Measurements from ENCODE around the gene EPHB1. TPM values are rescaled to one million over a fixed set of nuclear protein-coding genes. Genes with fewer than 3 reads are reported as not detected.

Gene EPHB1
- total RNA-seq, 4 donors from 2014 or later: 0.08 to 1.1 (median 0.72) TPM

GRCh38 chr3:134859341-134859740 lies 64.3 kb downstream of the EPHB1 start:
- no peak overlapping the region for H3K27ac ChIP-seq
- no peaks in the 10 kb centered on the region for H3K36me3 ChIP-seq
- no peaks in the 10 kb centered on the region for H3K4me1 ChIP-seq
- TF ChIP-seq POLR2A (IDR thresholded peaks at IDR 0.05): no peak
- TF ChIP-seq CTCF (IDR thresholded peaks at IDR 0.05): no peak
- 14 to 71% methylated on average over 1 of the region's 1 CpG for WGBS, 2 donors
- no peak for DNase-seq
- H3K9me3 ChIP-seq: no peaks in the 10 kb centered on the region
- H3K27me3 ChIP-seq: no peaks in the 10 kb centered on the region
- no peak overlapping the region for H3K4me3 ChIP-seq
- intact Hi-C loops (cut with DNase I): no loop called here

GRCh38 chr3:134860141-134860540 lies 65.1 kb downstream of the EPHB1 start:
- no peak for DNase-seq
- Histone ChIP-seq H3K9me3 (no peaks in the 10 kb centered on the region), H3K27me3 (no peaks in the 10 kb centered on the region), H3K36me3 (no peaks in the 10 kb centered on the region), H3K4me1 (no peaks in the 10 kb centered on the region), H3K4me3 (no peak overlapping the region), H3K27ac (no peak overlapping the region)
- WGBS, 2 donors: 88% methylated on average over 5 of the region's 5 CpGs; no CpG with 5 or more reads in 1 of the 2 donors
- TF ChIP-seq POLR2A (IDR thresholded peaks at IDR 0.05) (no peak), CTCF (IDR thresholded peaks at IDR 0.05) (no peak)
- intact Hi-C loops (cut with DNase I): no loop called here

GRCh38 chr3:134863915-134864314 lies 68.9 kb downstream of the EPHB1 start:
- no peak overlapping the region for H3K4me3 ChIP-seq
- no peaks in the 10 kb centered on the region for H3K9me3 ChIP-seq
- TF ChIP-seq POLR2A (IDR thresholded peaks at IDR 0.05) (no peak), CTCF (IDR thresholded peaks at IDR 0.05) (no peak)
- H3K27ac ChIP-seq: no peak overlapping the region
- 69 to 71% methylated on average over 5 to 6 of the region's 6 CpGs for WGBS, 2 donors
- no peaks in the 10 kb centered on the region for H3K36me3 ChIP-seq
- no peaks in the 10 kb centered on the region for H3K4me1 ChIP-seq
- no peaks in the 10 kb centered on the region for H3K27me3 ChIP-seq
- intact Hi-C loops (cut with DNase I): no loop called here
- no peak for DNase-seq

- no peak for DNase-seq
- intact Hi-C loops (cut with DNase I): no loop called here
- Histone ChIP-seq H3K4me3 (no peak overlapping the region), H3K4me1 (no peaks in the 10 kb centered on the region), H3K36me3 (no peaks in the 10 kb centered on the region), H3K27me3 (no peaks in the 10 kb centered on the region), H3K27ac (no peak overlapping the region), H3K9me3 (no peaks in the 10 kb centered on the region)
- 31 to 45% methylated on average over 5 of the region's 5 CpGs for WGBS, 2 donors
- TF ChIP-seq POLR2A (IDR thresholded peaks at IDR 0.05) (no peak), CTCF (IDR thresholded peaks at IDR 0.05) (no peak)
These were observed 69.6 kb downstream of the EPHB1 start for GRCh38 chr3:134864636-134865035.

- TF ChIP-seq CTCF (IDR thresholded peaks at IDR 0.05): no peak
- no peak for TF ChIP-seq POLR2A (IDR thresholded peaks at IDR 0.05)
- WGBS, 2 donors: 60 to 100% methylated on average over 1 of the region's 1 CpG
- H3K4me1 ChIP-seq: no peaks in the 10 kb centered on the region
These were observed 72.2 kb downstream of the EPHB1 start for GRCh38 chr3:134867277-134867676.

More at GRCh38 chr3:134867277-134867676, 72.2 kb downstream of the EPHB1 start:
- Histone ChIP-seq H3K4me3 (no peak overlapping the region), H3K9me3 (no peaks in the 10 kb centered on the region), H3K36me3 (no peaks in the 10 kb centered on the region), H3K27me3 (no peaks in the 10 kb centered on the region), H3K27ac (no peak overlapping the region)
- intact Hi-C loops (cut with DNase I): no loop called here
- DNase-seq: no peak

Measured in esophagus squamous epithelium (tissue), 5 donors.